Muscle of back (tissue), 11 donors: ENCODE data around the gene SERHL2. TPM values are rescaled to one million over a fixed set of nuclear protein-coding genes. Genes with fewer than 3 reads are reported as not detected.
A peak's percentile ranks its signal among the peaks of the same experiment; 100 is the strongest.
"Not testable (repeated sequence)": the region's sequence is repeated elsewhere in the genome, so short reads cannot be mapped to it uniquely, and the experiment has no call there.

Experiments used
- DNase-seq, 3 donors: peaks; one replicate each; pipeline versions ENCODE4 v3.0.0 to v3.0.0-alpha.2; 2013
- polyA plus RNA-seq, 10 donors: library from polyadenylated mRNA; unstranded; fragments of 120-200 nt; gene quantifications; one replicate each; pipeline ENCODE4 v1.2.1, GENCODE V29; 2013; ENCODE audit not compliant: insufficient read length in 10 of 10

SERHL2 gene
- polyA plus RNA-seq, 10 donors = 2.0 to 6.5 (median 2.9) TPM

- not testable (repeated sequence) for DNase-seq
Measured at GRCh38 chr22:42607641-42608040, 53.9 kb downstream of the SERHL2 start.

- DNase-seq = no peak
Measured at GRCh38 chr22:42608136-42608822, 54.5 kb downstream of the SERHL2 start.

- peak in 2 of 3 donors; percentile 49 to 58 for DNase-seq
Measured at GRCh38 chr22:42608823-42609361, 55.1 kb downstream of the SERHL2 start.

- DNase-seq = no peak
Measured at GRCh38 chr22:42610186-42610585, 56.4 kb downstream of the SERHL2 start.

- no peak for DNase-seq
Measured at GRCh38 chr22:42611051-42611450, 57.3 kb downstream of the SERHL2 start.

- no peak for DNase-seq
Measured at GRCh38 chr22:42612336-42612735, 58.6 kb downstream of the SERHL2 start.

GRCh38 chr22:42613872-42614301 lies 60.1 kb downstream of the SERHL2 start:
- no peak for DNase-seq

GRCh38 chr22:42614312-42615091 lies 60.7 kb downstream of the SERHL2 start, which contains the start of gene POLDIP3:
POLDIP3 (minus strand) TSS chr22:42614883; CDS start chr22:42614857, 26 bp downstream.
- peak; percentile 99 to 100 (median 99) for DNase-seq

- peak; percentile 95 to 99 (median 97) for DNase-seq
Measured at GRCh38 chr22:42615092-42615859, 61.5 kb downstream of the SERHL2 start.

- DNase-seq = not testable (repeated sequence)
Measured at GRCh38 chr22:42615860-42616175, 62.1 kb downstream of the SERHL2 start.

GRCh38 chr22:42617155-42617983 lies 63.6 kb downstream of the SERHL2 start:
- DNase-seq = no peak

GRCh38 chr22:42619261-42620063 lies 65.7 kb downstream of the SERHL2 start:
- no peak for DNase-seq

- DNase-seq = no peak
Measured at GRCh38 chr22:42620084-42620483, 66.3 kb downstream of the SERHL2 start.

- DNase-seq = peak; percentile 48 to 73 (median 55)
Measured at GRCh38 chr22:42621505-42622002, 67.8 kb downstream of the SERHL2 start.

GRCh38 chr22:42622061-42622710 lies 68.4 kb downstream of the SERHL2 start:
- DNase-seq = no peak

GRCh38 chr22:42623301-42623751 lies 69.6 kb downstream of the SERHL2 start:
- DNase-seq = no peak
